ENCODE data around the gene CDK19.

DNA sequence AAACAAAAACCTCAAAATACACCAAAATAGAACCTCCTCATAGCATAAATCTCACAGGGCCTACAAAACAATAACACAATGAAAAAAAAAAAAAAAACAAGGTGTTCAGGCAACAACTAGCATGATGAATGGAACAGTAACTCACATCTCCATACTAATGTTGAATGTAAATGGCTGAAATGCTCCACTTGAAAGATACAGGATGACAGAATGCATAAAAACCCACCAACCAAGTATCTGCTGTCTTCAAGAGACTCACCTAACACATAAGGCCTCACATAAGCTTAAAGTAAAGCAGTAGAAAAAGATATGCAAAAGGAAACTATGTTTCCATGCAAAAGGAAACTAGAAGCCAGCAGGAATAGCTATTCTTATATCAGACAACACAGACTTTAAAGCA is 121.3 kb downstream of the CDK19 start:
- no peak for TF ChIP-seq FOXA1 (IDR thresholded peaks at IDR 0.05)
- no peak for TF ChIP-seq CTBP1 (IDR thresholded peaks at IDR 0.05; ENCODE audit: borderline replicate concordance)
- TF ChIP-seq ZNF384 (IDR thresholded peaks at IDR 0.05) = no peak
- no peak for TF ChIP-seq ARNT (IDR thresholded peaks at IDR 0.05)
- TF ChIP-seq FOXK2 (IDR thresholded peaks at IDR 0.05) = no peak
- no peak for TF ChIP-seq TARDBP (IDR thresholded peaks at IDR 0.05)
- TF ChIP-seq SP1 (IDR thresholded peaks at IDR 0.05) = no peak
- TF ChIP-seq LEF1 (IDR thresholded peaks at IDR 0.05; ENCODE audit: borderline replicate concordance) = no peak
- TF ChIP-seq HDGF (IDR thresholded peaks at IDR 0.05; ENCODE audit: borderline replicate concordance) = no peak
- no peak for TF ChIP-seq FOXM1 (IDR thresholded peaks at IDR 0.05; ENCODE audit: borderline replicate concordance)
- TF ChIP-seq BHLHE40 (IDR thresholded peaks at IDR 0.05; ENCODE audit: borderline replicate concordance) = no peak
- no peak for TF ChIP-seq ELF4 (IDR thresholded peaks at IDR 0.05)
- TF ChIP-seq, protein P1, sequence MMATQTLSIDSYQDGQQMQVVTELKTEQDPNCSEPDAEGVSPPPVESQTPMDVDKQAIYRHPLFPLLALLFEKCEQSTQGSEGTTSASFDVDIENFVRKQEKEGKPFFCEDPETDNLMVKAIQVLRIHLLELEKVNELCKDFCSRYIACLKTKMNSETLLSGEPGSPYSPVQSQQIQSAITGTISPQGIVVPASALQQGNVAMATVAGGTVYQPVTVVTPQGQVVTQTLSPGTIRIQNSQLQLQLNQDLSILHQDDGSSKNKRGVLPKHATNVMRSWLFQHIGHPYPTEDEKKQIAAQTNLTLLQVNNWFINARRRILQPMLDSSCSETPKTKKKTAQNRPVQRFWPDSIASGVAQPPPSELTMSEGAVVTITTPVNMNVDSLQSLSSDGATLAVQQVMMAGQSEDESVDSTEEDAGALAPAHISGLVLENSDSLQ (IDR thresholded peaks at IDR 0.05) = no peak

Data from HEK293T (cell line).